ENCODE measurements around the gene COL6A3. TPM values are rescaled to one million over a fixed set of nuclear protein-coding genes. Genes with fewer than 3 reads are reported as not detected.

The COL6A3 gene
- total RNA-seq, result 100 to 1,000 TPM; 116 to 907 (median 320) TPM

GRCh38 chr2:237413777-237414661, at the start of gene COL6A3:
Gene COL6A3, minus strand, starts transcription at chr2:237414164. Its CDS starts 17,347 bp downstream, at chr2:237396817.
- Histone ChIP-seq H3K27ac (peak within 1 kb of the TSS; percentile 76 to 91), H3K27me3 (no peaks in the 10 kb centered on the region), H3K4me1 (no peaks in the 10 kb centered on the region), H3K36me3 (no peaks in the 10 kb centered on the region), H3K4me3 (peak within 1 kb of the TSS; percentile 55 to 73 (median 62)), H3K9me3 (no peaks in the 10 kb centered on the region)
- TF ChIP-seq POLR2AphosphoS5 (IDR thresholded peaks at IDR 0.05) (peak in 1 of 3 donors; percentile 37), POLR2A (IDR thresholded peaks at IDR 0.05) (peak; percentile 25)
- TF ChIP-seq, protein P1, sequence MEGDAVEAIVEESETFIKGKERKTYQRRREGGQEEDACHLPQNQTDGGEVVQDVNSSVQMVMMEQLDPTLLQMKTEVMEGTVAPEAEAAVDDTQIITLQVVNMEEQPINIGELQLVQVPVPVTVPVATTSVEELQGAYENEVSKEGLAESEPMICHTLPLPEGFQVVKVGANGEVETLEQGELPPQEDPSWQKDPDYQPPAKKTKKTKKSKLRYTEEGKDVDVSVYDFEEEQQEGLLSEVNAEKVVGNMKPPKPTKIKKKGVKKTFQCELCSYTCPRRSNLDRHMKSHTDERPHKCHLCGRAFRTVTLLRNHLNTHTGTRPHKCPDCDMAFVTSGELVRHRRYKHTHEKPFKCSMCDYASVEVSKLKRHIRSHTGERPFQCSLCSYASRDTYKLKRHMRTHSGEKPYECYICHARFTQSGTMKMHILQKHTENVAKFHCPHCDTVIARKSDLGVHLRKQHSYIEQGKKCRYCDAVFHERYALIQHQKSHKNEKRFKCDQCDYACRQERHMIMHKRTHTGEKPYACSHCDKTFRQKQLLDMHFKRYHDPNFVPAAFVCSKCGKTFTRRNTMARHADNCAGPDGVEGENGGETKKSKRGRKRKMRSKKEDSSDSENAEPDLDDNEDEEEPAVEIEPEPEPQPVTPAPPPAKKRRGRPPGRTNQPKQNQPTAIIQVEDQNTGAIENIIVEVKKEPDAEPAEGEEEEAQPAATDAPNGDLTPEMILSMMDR (IDR thresholded peaks at IDR 0.05), result no peak
- intact Hi-C loops (cut with DNase I; ENCODE audit: low total_unique reads), result no loop called here
- peak in 1 of 2 donors; percentile 34 for DNase-seq (ENCODE audit: low spot score in 2 of 2)

- H3K27ac ChIP-seq, result no peak overlapping the region
- TF ChIP-seq, protein P1 (IDR thresholded peaks at IDR 0.05), result no peak
- TF ChIP-seq POLR2AphosphoS5 (IDR thresholded peaks at IDR 0.05), result no peak
- no peak for TF ChIP-seq POLR2A (IDR thresholded peaks at IDR 0.05)
- DNase-seq (ENCODE audit: low spot score in 2 of 2), result no peak
Measured at GRCh38 chr2:237459741-237460174, 45.8 kb upstream of the COL6A3 start.

DNA sequence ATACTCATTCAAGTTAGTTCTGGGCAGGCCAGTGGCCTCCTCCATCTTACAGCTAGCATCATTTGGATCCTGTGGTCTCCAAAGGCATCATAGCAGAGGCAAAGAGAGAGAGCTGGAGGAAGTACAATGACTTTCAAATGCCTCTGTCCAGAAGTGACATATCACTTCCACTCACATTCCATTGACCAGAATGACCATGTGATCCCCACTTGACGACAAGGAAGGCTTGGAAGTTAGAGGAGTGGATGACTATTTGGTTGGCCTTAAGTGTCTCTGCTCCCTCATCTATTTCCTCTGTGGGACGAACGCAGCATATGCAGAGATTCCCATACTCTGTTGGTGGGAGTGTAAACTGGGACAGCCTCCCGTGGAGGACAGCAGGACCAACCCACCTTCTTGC, 45.3 kb upstream of the COL6A3 start:
- Histone ChIP-seq H3K4me3 (no peak overlapping the region), H3K27me3 (no peaks in the 10 kb centered on the region), H3K36me3 (no peaks in the 10 kb centered on the region), H3K9me3 (no peaks in the 10 kb centered on the region), H3K27ac (no peak overlapping the region), H3K4me1 (no peaks in the 10 kb centered on the region)
- no peak for DNase-seq (ENCODE audit: low spot score in 2 of 2)
- intact Hi-C loops (cut with DNase I; ENCODE audit: low total_unique reads), result no loop called here
- TF ChIP-seq POLR2A (IDR thresholded peaks at IDR 0.05) (no peak), POLR2AphosphoS5 (IDR thresholded peaks at IDR 0.05) (no peak)
- TF ChIP-seq, protein P1 (IDR thresholded peaks at IDR 0.05), result no peak

More at GRCh38 chr2:237459741-237460174, 45.8 kb upstream of the COL6A3 start:
- intact Hi-C loops (cut with DNase I; ENCODE audit: low total_unique reads), result no loop called here
- H3K9me3 ChIP-seq, result no peaks in the 10 kb centered on the region
- H3K4me3 ChIP-seq, result no peak overlapping the region
- H3K36me3 ChIP-seq, result no peaks in the 10 kb centered on the region
- H3K4me1 ChIP-seq, result no peaks in the 10 kb centered on the region
- no peaks in the 10 kb centered on the region for H3K27me3 ChIP-seq

- Histone ChIP-seq H3K27me3 (no peaks in the 10 kb centered on the region), H3K4me1 (no peaks in the 10 kb centered on the region), H3K27ac (no peak overlapping the region), H3K36me3 (no peaks in the 10 kb centered on the region), H3K9me3 (no peaks in the 10 kb centered on the region), H3K4me3 (no peak overlapping the region)
- TF ChIP-seq POLR2AphosphoS5 (IDR thresholded peaks at IDR 0.05) (no peak), POLR2A (IDR thresholded peaks at IDR 0.05) (no peak)
- TF ChIP-seq, protein P1 (IDR thresholded peaks at IDR 0.05), result no peak
- no peak for DNase-seq (ENCODE audit: low spot score in 2 of 2)
- intact Hi-C loops (cut with DNase I; ENCODE audit: low total_unique reads), result no loop called here
Measured at GRCh38 chr2:237458519-237458918, 44.6 kb upstream of the COL6A3 start.

DNA sequence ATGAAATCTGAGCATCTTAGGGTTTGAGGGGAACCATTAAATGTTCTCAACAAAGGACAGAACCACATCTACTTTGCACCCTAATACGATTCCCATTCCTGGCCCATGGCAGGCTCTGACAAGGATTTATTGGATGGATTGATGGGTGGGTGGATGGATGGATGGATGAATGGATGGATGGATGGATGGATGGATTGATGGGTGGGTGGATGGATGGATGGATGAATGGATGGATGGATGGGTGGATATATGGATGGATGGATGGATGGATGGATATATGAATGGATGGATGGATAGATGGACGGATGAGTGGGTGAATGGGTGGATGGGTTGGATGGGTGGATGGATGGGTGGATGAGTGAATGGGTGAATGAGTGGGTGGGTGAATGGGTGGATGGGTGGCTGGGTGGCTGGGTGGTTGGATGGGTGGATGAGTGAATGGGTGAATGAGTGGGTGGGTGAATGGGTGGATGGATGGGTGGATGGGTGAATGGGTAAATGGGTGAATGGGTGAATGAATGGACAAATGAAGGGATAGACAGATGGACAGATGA, 43.5 kb upstream of the COL6A3 start:
- H3K27ac ChIP-seq, result no peak overlapping the region
- no peaks in the 10 kb centered on the region for H3K9me3 ChIP-seq
- no peak for TF ChIP-seq POLR2A (IDR thresholded peaks at IDR 0.05)
- no peak for TF ChIP-seq POLR2AphosphoS5 (IDR thresholded peaks at IDR 0.05)
- TF ChIP-seq, protein P1 (IDR thresholded peaks at IDR 0.05), result no peak
- no peaks in the 10 kb centered on the region for H3K27me3 ChIP-seq
- intact Hi-C loops (cut with DNase I; ENCODE audit: low total_unique reads), result no loop called here
- no peak overlapping the region for H3K4me3 ChIP-seq
- DNase-seq (ENCODE audit: low spot score in 2 of 2), result no peak
- no peaks in the 10 kb centered on the region for H3K4me1 ChIP-seq
- H3K36me3 ChIP-seq, result no peaks in the 10 kb centered on the region
